IMR-90 (cell line): ENCODE data around the gene GNB4. TPM values are rescaled to one million over a fixed set of nuclear protein-coding genes. Genes with fewer than 3 reads are reported as not detected.

ENCODE experiments used
- ATAC-seq: fragments of 200-7000 bp; cut with Tn5 transposase; 2 replicates; pipeline ENCODE4 v1.9.1; 2020; ENCODE audit warnings: low read depth, mild to moderate bottlenecking, moderate library complexity
- BruUV-seq: library from RNA; stranded (reverse); fragments of 400-500 nt; replicated peaks from 2 replicates; lab custom pipeline; 2021; lab: Mats Ljungman, UMichigan
- CTCF ChIA-PET: fragments of 300-600 bp; formaldehyde crosslinking; extraction: SDS; loops from one replicate; lab custom pipeline; 2021; ENCODE audit warnings: antibody characterized with exemption; lab: Yijun Ruan, JAX
- POLR2A ChIA-PET: fragments of 300-600 bp; sonication (Branson Sonifier 250); formaldehyde crosslinking; loops from one replicate; lab custom pipeline; 2022; ENCODE audit warnings: antibody characterized with exemption; ENCODE audit not compliant: unreplicated experiment; lab: Charles Lee
- DNase-seq: peaks from one replicate; pipeline ENCODE4 v3.0.0; 2013
- H2AFZ ChIP-seq: replicated peaks from 2 replicates; pipeline ENCODE3; 2013; ENCODE audit warnings: low read length, mild to moderate bottlenecking; ENCODE audit not compliant: poor library complexity
- H2AK5ac ChIP-seq: 2 replicates; pipeline ENCODE4 v1.6.1; 2013; ENCODE audit warnings: low read depth, low read length, inconsistent platforms
- H2AK9ac ChIP-seq: replicated peaks from 2 replicates; pipeline ENCODE3; 2013; ENCODE audit warnings: mild to moderate bottlenecking, low read depth, low read length, moderate library complexity; ENCODE audit not compliant: poor library complexity
- H2BK120ac ChIP-seq: 2 replicates; pipeline ENCODE4 v1.6.1; 2013; ENCODE audit warnings: low read depth, low read length, inconsistent platforms
- H2BK15ac ChIP-seq: 3 replicates; pipeline ENCODE4 v1.6.1; 2013; ENCODE audit warnings: low read depth, low read length, inconsistent platforms
- H2BK20ac ChIP-seq: 2 replicates; pipeline ENCODE4 v1.6.1; 2013; ENCODE audit warnings: low read depth, mild to moderate bottlenecking, inconsistent platforms, low read length, moderate library complexity
- H2BK5ac ChIP-seq: 2 replicates; pipeline ENCODE4 v1.6.1; 2013; ENCODE audit warnings: mild to moderate bottlenecking, low read depth, low read length, inconsistent platforms; ENCODE audit not compliant: poor library complexity, severe bottlenecking
- H3K14ac ChIP-seq: replicated peaks from 2 replicates; pipeline ENCODE4 v1.6.1; 2013; ENCODE audit warnings: low read depth, low read length, inconsistent platforms
- H3K18ac ChIP-seq: 2 replicates; pipeline ENCODE4 v1.6.1; 2013; ENCODE audit warnings: low read depth, low read length, control low read depth
- H3K23ac ChIP-seq: 2 replicates; pipeline ENCODE4 v1.6.1; 2013; ENCODE audit warnings: low read depth, low read length, inconsistent platforms
- H3K27ac ChIP-seq: 2 replicates; pipeline ENCODE4 v1.5.1; 2013; ENCODE audit warnings: mild to moderate bottlenecking, control low read depth, low read length; ENCODE audit not compliant: insufficient read depth
- H3K27me3 ChIP-seq: 2 replicates; pipeline ENCODE4 v1.6.1; 2013; ENCODE audit warnings: low read length; ENCODE audit not compliant: control insufficient read depth, insufficient read depth
- H3K36me3 ChIP-seq: 2 replicates; pipeline ENCODE4 v1.6.1; 2013; ENCODE audit warnings: low read length, mixed read lengths; ENCODE audit not compliant: control insufficient read depth, insufficient read depth
- H3K4ac ChIP-seq: 2 replicates; pipeline ENCODE4 v1.6.1; 2013; ENCODE audit warnings: low read depth, low read length, inconsistent platforms
- H3K4me1 ChIP-seq: 2 replicates; pipeline ENCODE4 v1.6.1; 2013; ENCODE audit warnings: low read length, mixed read lengths; ENCODE audit not compliant: control insufficient read depth, insufficient read depth
- H3K4me2 ChIP-seq: 2 replicates; pipeline ENCODE4 v1.6.1; 2013; ENCODE audit warnings: low read depth, mild to moderate bottlenecking, control low read depth, low read length, moderate library complexity
- H3K4me3 ChIP-seq: 2 replicates; pipeline ENCODE4 v1.5.1; 2013; ENCODE audit warnings: low read depth, mild to moderate bottlenecking, control low read depth, low read length, moderate library complexity; ENCODE audit not compliant: insufficient read depth
- H3K56ac ChIP-seq: 2 replicates; pipeline ENCODE4 v1.6.1; 2013; ENCODE audit warnings: low read length, inconsistent platforms; ENCODE audit not compliant: insufficient read depth; ENCODE audit errors: extremely low read depth
- H3K79me1 ChIP-seq, 2 experiments: 2 replicates each; pipeline ENCODE4 v1.6.1; 2013; ENCODE audit warnings: low read length in 2 of 2, inconsistent platforms in 1 of 2, low read depth in 1 of 2
- H3K9ac ChIP-seq: 2 replicates; pipeline ENCODE4 v1.6.1; 2013; ENCODE audit warnings: low read depth, low read length, control low read depth
- H3K9me1 ChIP-seq: 2 replicates; pipeline ENCODE4 v1.6.1; 2013; ENCODE audit warnings: low read length, inconsistent platforms; ENCODE audit not compliant: insufficient read depth
- H3K9me3 ChIP-seq: 2 replicates; pipeline ENCODE4 v1.6.1; 2013; ENCODE audit warnings: low read length; ENCODE audit not compliant: control insufficient read depth, insufficient read depth
- H4K20me1 ChIP-seq: 2 replicates; pipeline ENCODE4 v1.6.1; 2013; ENCODE audit warnings: low read length, inconsistent platforms; ENCODE audit not compliant: insufficient read depth
- H4K5ac ChIP-seq: 2 replicates; pipeline ENCODE4 v1.6.1; 2013; ENCODE audit warnings: mild to moderate bottlenecking, low read depth, low read length, control low read depth
- H4K8ac ChIP-seq, 2 experiments: 2 replicates each; pipeline ENCODE4 v1.6.1; 2013; ENCODE audit warnings: low read depth in 2 of 2, low read length in 2 of 2, control low read depth in 1 of 2, inconsistent platforms in 1 of 2
- H4K91ac ChIP-seq: 2 replicates; pipeline ENCODE4 v1.6.1; 2013; ENCODE audit warnings: low read depth, low read length, inconsistent platforms; ENCODE audit not compliant: insufficient read depth
- BHLHE40 ChIP-seq: fragments of 150-350 bp; IDR thresholded peaks from 2 replicates; pipeline ENCODE4 v1.6.1; 2016; ENCODE audit warnings: mild to moderate bottlenecking, low read depth, low read length
- CHD1 ChIP-seq: IDR thresholded peaks from 2 replicates; pipeline ENCODE4 v1.6.1; 2012; ENCODE audit warnings: low read depth, low read length, improper control_type of control experiment
- FOS ChIP-seq: fragments of 150-350 bp; IDR thresholded peaks from 2 replicates; pipeline ENCODE4 v1.6.1; 2016; ENCODE audit warnings: low read depth, low read length
- MAFK ChIP-seq: IDR thresholded peaks from 2 replicates; pipeline ENCODE4 v1.6.1; 2012; ENCODE audit warnings: low read depth, low read length, improper control_type of control experiment
- MAZ ChIP-seq: IDR thresholded peaks from 2 replicates; pipeline ENCODE4 v1.6.1; 2012; ENCODE audit warnings: low read depth, mild to moderate bottlenecking, low read length, improper control_type of control experiment, moderate library complexity, borderline replicate concordance
- NFE2L2 ChIP-seq: fragments of 150-350 bp; IDR thresholded peaks from 2 replicates; pipeline ENCODE4 v1.6.1; 2016; ENCODE audit warnings: low read depth, mild to moderate bottlenecking, low read length
- POLR2A ChIP-seq: IDR thresholded peaks from 2 replicates; pipeline ENCODE4 v1.6.1; 2012; ENCODE audit warnings: mild to moderate bottlenecking, low read depth, low read length
- RAD21 ChIP-seq: IDR thresholded peaks from 2 replicates; pipeline ENCODE4 v1.6.1; 2012; ENCODE audit warnings: low read length, improper control_type of control experiment
- SMC3 ChIP-seq: fragments of 150-350 bp; IDR thresholded peaks from 2 replicates; pipeline ENCODE4 v1.6.1; 2016; ENCODE audit warnings: low read depth, mild to moderate bottlenecking, antibody characterized with exemption, low read length, moderate library complexity
- WGBS, 2 experiments: methylation state at CpG; one replicate each; pipeline versions ENCODE4 v1.1.5 to v1.1.7; 2013; ENCODE audit warnings: missing lambda C conversion rate in 2 of 2; ENCODE audit not compliant: insufficient read length in 1 of 2; ENCODE audit errors: extremely low coverage in 2 of 2; 5-methylcytosine and 5-hydroxymethylcytosine counted together
- dilution Hi-C: fragments of 300-500 bp; cut with HindIII; formaldehyde crosslinking; loops from one replicate; pipeline ENCODE4 v1.14.3; 2018; ENCODE audit warnings: low sequenced_read_pairs; ENCODE audit not compliant: unreplicated experiment
- in situ Hi-C: fragments of 300-500 bp; cut with MboI; formaldehyde crosslinking; loops from 3 replicates; pipeline ENCODE4 v1.14.3; 2019; ENCODE audit warnings: low sequenced_read_pairs, inconsistent platforms, mixed read lengths
- intact Hi-C: fragments of 100-400 bp; cut with micrococcal nuclease; formaldehyde crosslinking; loops from 2 replicates; pipeline ENCODE4 v1.10.0; 2022
- polyA plus RNA-seq, 3 experiments: library from polyadenylated mRNA; depleted of rRNA; stranded (reverse); fragments of >200 nt; gene quantifications; 2 replicates each; pipeline ENCODE4 v1.2.3, GENCODE V29; 2012; ENCODE audit warnings: low replicate concordance in 1 of 3
- total RNA-seq: library from RNA; depleted of rRNA; stranded (reverse); fragments of >200 nt; gene quantifications from 2 replicates; pipeline ENCODE4 v1.2.3, GENCODE V29; 2012
- TF ChIP-seq, protein P1 (sequence below): fragments of 150-350 bp; IDR thresholded peaks from 2 replicates; pipeline ENCODE4 v1.6.1; 2017; ENCODE audit warnings: mild to moderate bottlenecking, antibody characterized with exemption, low read length, low read depth

The GNB4 gene
- total and polyA plus RNA-seq, 2 of the 4 experiments (the other 2 are of a cell fraction) = 22.1 to 112 TPM

DNA sequence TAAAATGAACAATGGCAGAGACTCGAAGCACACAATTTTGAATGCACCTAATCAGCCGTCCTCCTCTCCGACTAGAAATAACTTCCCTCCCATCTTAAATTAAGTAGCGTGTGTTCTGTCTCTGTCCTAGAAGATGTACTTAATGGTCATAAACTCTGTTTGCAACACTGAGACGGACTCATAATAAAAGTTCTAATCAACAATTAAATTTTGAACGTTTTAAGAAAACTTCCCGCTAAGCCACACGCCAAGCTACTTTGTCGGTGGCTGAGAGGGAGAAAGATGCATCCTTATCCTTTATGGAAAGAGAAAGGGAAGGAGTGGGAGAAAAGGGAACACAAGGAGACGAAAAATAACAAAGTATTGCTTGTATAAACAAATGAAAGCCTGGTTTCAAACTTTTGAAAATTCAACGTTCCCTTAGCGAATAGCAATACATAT is 989 bp downstream of the GNB4 start:
- Histone ChIP-seq H3K9me1 (peaks cover 13% of the 10 kb centered on the region), H2BK120ac (peak overlapping the region; percentile 32), H3K27me3 (no peaks in the 10 kb centered on the region), H4K91ac (no peak overlapping the region), H2BK20ac (no peak overlapping the region), H3K4me1 (peaks cover 2% of the 10 kb centered on the region), H3K4me2 (peak overlapping the region; percentile 73), H3K14ac (peak overlapping the region; percentile 54), H3K27ac (peak overlapping the region; percentile 85), H3K79me1 (peaks cover 3 to 21% of the 10 kb centered on the region in 2 experiments; a peak in 2 of 4 replicates), H3K18ac (peak overlapping the region; percentile 36; the same call in 1 of the 2 replicates), H3K9ac (peak overlapping the region; percentile 97), H3K9me3 (no peaks in the 10 kb centered on the region), H3K36me3 (0 out of 2 replicates have a peak, but pooled peaks cover 2% of the 10 kb centered on the region), H4K20me1 (peaks cover 21% of the 10 kb centered on the region; the same call in 1 of the 2 replicates), H3K4ac (peak overlapping the region; percentile 79), H3K23ac (peak overlapping the region; percentile 96), H2BK5ac (peak overlapping the region; percentile 92), H3K4me3 (peak overlapping the region; percentile 81), H3K56ac (peak overlapping the region; percentile 95), H4K5ac (peak overlapping the region; percentile 37; the same call in 1 of the 2 replicates), H2AFZ (peak overlapping the region; percentile 35), H4K8ac (peak overlapping the region; percentile 22 to 61; a peak in 3 of 4 replicates), H2AK9ac (no peak overlapping the region), H2AK5ac (0 out of 2 replicates have a peak overlapping the region, but pooled peaks have one; percentile 37), H2BK15ac (no peak overlapping the region)
- intact Hi-C loops = loop anchor here (1.0 kb wide), 1 partner anchor 108 kb away; no protein-coding TSS in a partner anchor
- no CpG with 5 or more reads among the region's 12 CpGs for WGBS, 2 experiments
- CTCF ChIA-PET = no interaction called here
- no TSS peak for BruUV-seq
- POLR2A ChIA-PET = interaction anchor here (0.6 kb wide), 1 partner anchor 20 kb away, joined by 3 read pairs; no protein-coding TSS in a partner anchor
- no peak for TF ChIP-seq BHLHE40
- TF ChIP-seq, protein P1, sequence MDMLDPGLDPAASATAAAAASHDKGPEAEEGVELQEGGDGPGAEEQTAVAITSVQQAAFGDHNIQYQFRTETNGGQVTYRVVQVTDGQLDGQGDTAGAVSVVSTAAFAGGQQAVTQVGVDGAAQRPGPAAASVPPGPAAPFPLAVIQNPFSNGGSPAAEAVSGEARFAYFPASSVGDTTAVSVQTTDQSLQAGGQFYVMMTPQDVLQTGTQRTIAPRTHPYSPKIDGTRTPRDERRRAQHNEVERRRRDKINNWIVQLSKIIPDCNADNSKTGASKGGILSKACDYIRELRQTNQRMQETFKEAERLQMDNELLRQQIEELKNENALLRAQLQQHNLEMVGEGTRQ = no peak
- TF ChIP-seq NFE2L2 = no peak
- TF ChIP-seq MAZ = no peak
- TF ChIP-seq CHD1 = no peak
- no peak for TF ChIP-seq RAD21
- TF ChIP-seq SMC3 = no peak
- TF ChIP-seq MAFK = no peak
- no peak for TF ChIP-seq POLR2A
- no peak for TF ChIP-seq FOS
- DNase-seq (peak; percentile 19), ATAC-seq (no peak)
- dilution Hi-C loops = no loop called here
- in situ Hi-C loops = no loop called here
